ENCODE results near the gene LPAR3. TPM values are rescaled to one million over a fixed set of nuclear protein-coding genes. Genes with fewer than 3 reads are reported as not detected.
A peak's percentile ranks its signal among the peaks of the same experiment; 100 is the strongest.

Gene LPAR3
- polyA plus RNA-seq, 6 donors from 2014 or later: not detected

- DNase-seq (no peak), ATAC-seq (ENCODE audit: low read depth in 2 of 2) (no peak)
- peaks cover 0 to 22% (median 0%) of the 10 kb centered on the region in 3 donors for H3K4me1 Mint-ChIP-seq
- H3K27ac Mint-ChIP-seq: peak overlapping the region in 1 of 6 donors; percentile 64
- peaks cover 0 to 1% (median 0%) of the 10 kb centered on the region in 7 donors for H3K9me3 Mint-ChIP-seq
- H3K4me3 Mint-ChIP-seq: no peak overlapping the region
- H3K36me3 Mint-ChIP-seq: no peaks in the 10 kb centered on the region
- H3K27me3 Mint-ChIP-seq: peaks cover 5 to 21% (median 9%) of the 10 kb centered on the region in 3 donors
Measured at GRCh38 chr1:84861516-84861915, 31.5 kb downstream of the LPAR3 start.

GRCh38 chr1:84859866-84860265 lies 33.1 kb downstream of the LPAR3 start:
- Mint-ChIP-seq H3K36me3 (no peaks in the 10 kb centered on the region), H3K27ac (no peak overlapping the region), H3K27me3 (peaks cover 3 to 15% (median 4%) of the 10 kb centered on the region in 3 donors), H3K4me3 (no peak overlapping the region), H3K4me1 (peaks cover 0 to 25% (median 0%) of the 10 kb centered on the region in 3 donors), H3K9me3 (peaks cover 0 to 1% (median 0%) of the 10 kb centered on the region in 7 donors)
- DNase-seq (no peak), ATAC-seq (ENCODE audit: low read depth in 2 of 2) (no peak)

GRCh38 chr1:84857906-84858305 lies 35.1 kb downstream of the LPAR3 start:
- Mint-ChIP-seq H3K36me3 (no peaks in the 10 kb centered on the region), H3K27ac (no peak overlapping the region), H3K4me3 (no peak overlapping the region), H3K9me3 (peaks cover 0 to 1% (median 0%) of the 10 kb centered on the region in 7 donors), H3K27me3 (peaks cover 0 to 1% (median 0%) of the 10 kb centered on the region in 3 donors), H3K4me1 (peaks cover 0 to 32% (median 0%) of the 10 kb centered on the region in 3 donors)
- no peak for DNase-seq
- ATAC-seq (ENCODE audit: low read depth in 2 of 2): no peak

GRCh38 chr1:84856726-84857270 lies 36.2 kb downstream of the LPAR3 start:
- Mint-ChIP-seq H3K4me1 (peaks cover 0 to 25% (median 0%) of the 10 kb centered on the region in 3 donors), H3K4me3 (no peak overlapping the region), H3K9me3 (peaks cover 0 to 1% (median 0%) of the 10 kb centered on the region in 7 donors), H3K27ac (peak overlapping the region in 1 of 6 donors; percentile 8), H3K27me3 (no peaks in the 10 kb centered on the region), H3K36me3 (no peaks in the 10 kb centered on the region)
- DNase-seq: no peak
- no peak for ATAC-seq (ENCODE audit: low read depth in 2 of 2)

GRCh38 chr1:84855691-84856630 lies 37.0 kb downstream of the LPAR3 start:
- Mint-ChIP-seq H3K4me1 (peaks cover 0 to 18% (median 0%) of the 10 kb centered on the region in 3 donors), H3K36me3 (no peaks in the 10 kb centered on the region), H3K27ac (no peak overlapping the region), H3K4me3 (no peak overlapping the region), H3K9me3 (peaks cover 0 to 1% (median 0%) of the 10 kb centered on the region in 7 donors), H3K27me3 (no peaks in the 10 kb centered on the region)
- ATAC-seq (ENCODE audit: low read depth in 2 of 2): no peak
- no peak for DNase-seq

- H3K4me1 Mint-ChIP-seq: peaks cover 0 to 18% (median 0%) of the 10 kb centered on the region in 3 donors
Measured at GRCh38 chr1:84855168-84855567, 37.8 kb downstream of the LPAR3 start.

GRCh38 chr1:84853741-84854721 lies 39.0 kb downstream of the LPAR3 start:
- Mint-ChIP-seq H3K4me1 (peaks cover 0 to 18% (median 0%) of the 10 kb centered on the region in 3 donors), H3K36me3 (no peaks in the 10 kb centered on the region)
- DNase-seq: no peak

More at GRCh38 chr1:84855168-84855567, 37.8 kb downstream of the LPAR3 start:
- Mint-ChIP-seq H3K36me3 (no peaks in the 10 kb centered on the region), H3K4me3 (no peak overlapping the region), H3K27ac (peak overlapping the region in 1 of 6 donors; percentile 40), H3K27me3 (no peaks in the 10 kb centered on the region), H3K9me3 (no peaks in the 10 kb centered on the region)
- no peak for DNase-seq
- ATAC-seq (ENCODE audit: low read depth in 2 of 2): no peak

GRCh38 chr1:84851839-84852238 lies 41.2 kb downstream of the LPAR3 start:
- DNase-seq: no peak
- H3K4me1 Mint-ChIP-seq: peaks cover 0 to 18% (median 0%) of the 10 kb centered on the region in 3 donors
- ATAC-seq (ENCODE audit: low read depth in 2 of 2): no peak
- H3K36me3 Mint-ChIP-seq: no peaks in the 10 kb centered on the region
- no peaks in the 10 kb centered on the region for H3K9me3 Mint-ChIP-seq
- H3K4me3 Mint-ChIP-seq: no peak overlapping the region
- H3K27me3 Mint-ChIP-seq: no peaks in the 10 kb centered on the region
- no peak overlapping the region for H3K27ac Mint-ChIP-seq

More at GRCh38 chr1:84853741-84854721, 39.0 kb downstream of the LPAR3 start:
- H3K27me3 Mint-ChIP-seq: no peaks in the 10 kb centered on the region
- H3K9me3 Mint-ChIP-seq: no peaks in the 10 kb centered on the region
- H3K4me3 Mint-ChIP-seq: peak overlapping the region in 1 of 8 donors; percentile 16
- peak; percentile 25 to 32 for ATAC-seq (ENCODE audit: low read depth in 2 of 2)
- peak overlapping the region in 2 of 6 donors; percentile 1 to 5 for H3K27ac Mint-ChIP-seq

- ATAC-seq (ENCODE audit: low read depth in 2 of 2) (no peak), DNase-seq (no peak)
- Mint-ChIP-seq H3K36me3 (no peaks in the 10 kb centered on the region), H3K4me1 (peaks cover 0 to 10% (median 0%) of the 10 kb centered on the region in 3 donors), H3K4me3 (no peak overlapping the region), H3K9me3 (no peaks in the 10 kb centered on the region), H3K27me3 (peaks cover 0 to under 1% (median 0%) of the 10 kb centered on the region in 3 donors), H3K27ac (no peak overlapping the region)
Measured at GRCh38 chr1:84849357-84849975, 43.5 kb downstream of the LPAR3 start.

GRCh38 chr1:84847253-84848250 lies 45.5 kb downstream of the LPAR3 start:
- no peak overlapping the region for H3K4me3 Mint-ChIP-seq
- H3K9me3 Mint-ChIP-seq: no peaks in the 10 kb centered on the region
- H3K27me3 Mint-ChIP-seq: peaks cover 0 to 8% (median 0%) of the 10 kb centered on the region in 3 donors
- ATAC-seq (ENCODE audit: low read depth in 2 of 2) (no peak), DNase-seq (no peak)
- no peaks in the 10 kb centered on the region for H3K36me3 Mint-ChIP-seq
- H3K27ac Mint-ChIP-seq: peak overlapping the region in 1 of 6 donors; percentile 50
- H3K4me1 Mint-ChIP-seq: no peaks in the 10 kb centered on the region

- Mint-ChIP-seq H3K9me3 (no peaks in the 10 kb centered on the region), H3K4me3 (no peak overlapping the region), H3K36me3 (no peaks in the 10 kb centered on the region), H3K27ac (no peak overlapping the region), H3K27me3 (peaks cover 0 to 8% (median 4%) of the 10 kb centered on the region in 3 donors), H3K4me1 (no peaks in the 10 kb centered on the region)
- ATAC-seq (ENCODE audit: low read depth in 2 of 2): no peak
- no peak for DNase-seq
Measured at GRCh38 chr1:84846387-84846786, 46.6 kb downstream of the LPAR3 start.
